Stimulated activated CD4-positive, alpha-beta T cell treated with anti-CD3 and anti-CD28 coated beads, Interleukin-1b, Interleukin-23, amount 100 ng/mL, for 48 hours (primary cell): ENCODE measurements around the gene SH3RF1.
"Not testable (repeated sequence)": the region's sequence is repeated elsewhere in the genome, so short reads cannot be mapped to it uniquely, and the experiment has no call there.

Experiments used
- DNase-seq: peaks from one replicate; pipeline ENCODE4 v3.0.0-alpha.2; 2020

Gene SH3RF1

DNA sequence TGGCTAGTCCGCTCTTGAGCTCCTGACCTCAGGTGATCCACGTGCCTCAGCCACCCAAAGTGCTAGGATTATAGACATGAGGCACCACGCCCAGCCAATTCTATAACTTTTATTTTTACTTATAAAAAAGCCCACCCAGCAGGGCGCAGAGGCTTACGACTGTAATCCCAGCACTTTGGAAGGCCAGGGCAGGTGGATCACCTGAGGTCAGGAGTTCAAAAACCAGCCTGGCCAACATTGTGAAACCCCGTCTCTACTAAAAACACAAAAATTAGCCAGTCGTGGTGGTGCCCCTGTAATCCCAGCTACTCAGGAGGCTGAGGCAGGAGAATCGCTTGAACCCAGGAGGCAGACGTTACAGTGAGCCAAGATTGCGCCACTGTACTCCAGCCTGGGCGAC is 73.5 kb downstream of the SH3RF1 start:
- not testable (repeated sequence) for DNase-seq

DNA sequence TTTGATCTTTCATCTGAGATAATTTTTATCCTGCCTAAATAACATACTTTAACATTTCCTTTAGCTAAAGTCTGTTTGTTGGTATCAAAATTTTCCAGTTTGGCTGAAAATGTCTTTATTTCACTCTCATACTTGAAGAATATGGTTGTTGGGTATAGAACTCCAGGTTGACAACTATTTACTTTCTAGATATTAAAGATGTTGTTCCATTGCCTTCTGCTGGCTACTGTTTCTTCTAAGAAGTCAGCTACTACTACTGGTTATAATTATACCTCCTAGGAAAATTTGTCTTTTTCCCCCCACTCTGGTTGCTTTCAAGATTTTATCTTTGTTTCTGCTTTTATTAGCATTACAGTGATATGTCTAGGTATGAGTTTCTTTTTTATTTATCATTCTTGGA is 75.7 kb downstream of the SH3RF1 start:
- DNase-seq = no peak

DNA sequence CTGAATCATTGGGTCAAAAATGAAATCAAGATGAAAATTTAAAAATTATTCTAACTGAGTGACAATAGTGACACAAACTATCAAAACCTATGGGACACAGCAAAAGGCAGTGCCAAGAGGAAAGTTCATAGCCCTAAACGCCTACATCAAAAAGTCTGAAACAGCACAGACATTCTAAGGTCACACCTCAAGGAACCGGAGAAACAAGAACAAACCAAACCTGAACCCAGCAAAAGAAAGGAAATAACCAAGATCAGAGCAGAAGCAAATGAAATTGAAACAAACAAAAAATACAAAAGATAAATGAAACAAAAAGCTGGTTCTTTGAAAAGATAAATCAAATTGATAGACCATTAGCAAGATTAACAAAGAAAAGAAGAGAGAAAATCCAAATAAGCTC is 80.8 kb downstream of the SH3RF1 start:
- not testable (repeated sequence) for DNase-seq

DNA sequence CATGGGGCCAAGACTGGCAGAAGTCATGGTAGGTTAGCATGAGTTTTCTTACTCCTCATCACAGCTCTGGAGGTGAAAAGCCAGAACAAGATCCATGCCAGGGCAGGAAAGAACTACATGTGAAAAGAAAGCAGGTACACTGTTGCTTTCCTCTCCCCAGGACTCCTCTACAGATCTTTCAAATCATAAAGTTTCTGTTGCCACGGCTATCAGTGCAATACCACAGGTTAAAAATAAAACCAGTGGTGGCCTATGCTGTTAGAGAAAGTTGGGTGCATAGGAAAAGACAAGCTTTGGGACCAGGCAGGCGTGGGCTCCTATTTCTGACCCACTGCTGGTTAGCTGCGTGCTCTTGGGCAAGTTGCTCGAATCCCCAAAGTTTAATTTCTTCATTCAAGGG is 81.4 kb downstream of the SH3RF1 start:
- DNase-seq = no peak

DNA sequence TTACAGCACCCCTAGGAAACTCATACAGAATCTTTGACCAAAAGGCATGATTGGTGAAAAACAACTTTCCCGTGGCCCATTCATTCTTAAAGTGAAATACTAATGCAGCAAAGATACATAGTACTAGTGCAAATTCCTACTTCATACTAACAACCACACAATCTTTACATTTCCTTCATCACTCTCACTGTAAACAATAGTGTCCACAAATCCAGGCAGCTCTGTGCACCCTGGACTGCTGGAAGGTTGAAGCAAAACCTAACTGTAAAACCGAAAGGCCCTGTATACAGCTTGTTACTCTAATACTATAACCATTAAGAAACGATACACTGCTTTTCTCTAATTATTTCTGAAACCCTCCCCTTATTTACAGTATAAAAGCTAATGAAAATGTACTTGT is 82.6 kb downstream of the SH3RF1 start:
- no peak for DNase-seq

DNA sequence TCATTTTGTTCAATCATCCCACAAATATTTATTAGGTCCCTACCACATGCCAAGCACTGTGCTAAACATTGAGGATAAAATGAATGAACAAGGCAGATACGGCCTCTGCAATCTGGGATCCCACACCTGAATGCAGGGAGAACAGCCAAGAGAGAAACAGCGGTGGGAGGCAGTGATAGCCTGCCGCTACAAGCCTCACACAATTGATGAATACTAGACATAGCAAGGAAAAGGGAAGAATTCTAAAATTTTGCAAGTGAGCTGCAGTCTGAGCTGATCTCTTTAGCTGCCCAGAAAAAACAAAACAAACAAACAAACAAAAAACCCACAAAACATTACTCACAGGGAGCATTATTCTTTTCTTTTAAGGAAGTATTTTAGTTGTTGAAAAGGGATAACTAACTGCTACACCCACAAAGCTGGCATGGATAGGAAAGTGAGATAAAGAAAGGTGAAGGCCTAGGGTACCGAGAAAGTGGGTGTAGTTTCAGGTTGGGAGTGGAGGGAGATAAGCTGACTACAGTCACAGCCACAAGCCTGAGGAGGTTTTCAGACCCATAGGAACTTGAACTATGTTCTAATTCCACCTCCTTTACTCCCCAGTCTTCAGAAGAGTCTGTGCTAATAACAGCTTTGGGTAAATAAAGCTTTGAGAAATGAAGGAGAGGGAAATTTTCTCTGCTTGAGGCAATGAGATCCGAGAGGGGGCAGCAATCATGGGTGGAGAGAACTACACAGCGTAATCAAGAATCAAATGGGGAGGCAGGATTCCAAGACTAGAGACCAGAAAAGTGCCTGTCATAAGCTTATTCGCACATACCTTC is 85.4 kb downstream of the SH3RF1 start:
- DNase-seq = no peak

DNA sequence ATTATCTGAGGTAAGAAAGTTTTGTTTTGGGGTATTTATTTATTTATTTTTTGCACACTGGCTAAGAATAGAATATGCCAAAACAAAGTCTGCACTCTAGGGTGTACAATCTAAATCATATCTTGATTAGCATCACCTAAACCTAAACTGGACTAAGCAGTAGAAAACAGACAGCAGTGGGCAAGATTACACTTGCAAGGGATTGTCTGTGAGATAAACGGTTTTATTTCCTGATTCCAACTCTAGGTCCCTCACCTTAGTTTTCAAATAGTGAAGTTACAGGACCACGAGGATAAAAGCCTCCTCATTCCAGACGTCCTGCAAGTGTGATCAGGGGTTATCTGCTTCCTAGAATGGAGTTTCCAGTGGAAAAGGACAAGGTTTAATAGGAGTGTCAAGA is 86.1 kb downstream of the SH3RF1 start:
- no peak for DNase-seq

DNA sequence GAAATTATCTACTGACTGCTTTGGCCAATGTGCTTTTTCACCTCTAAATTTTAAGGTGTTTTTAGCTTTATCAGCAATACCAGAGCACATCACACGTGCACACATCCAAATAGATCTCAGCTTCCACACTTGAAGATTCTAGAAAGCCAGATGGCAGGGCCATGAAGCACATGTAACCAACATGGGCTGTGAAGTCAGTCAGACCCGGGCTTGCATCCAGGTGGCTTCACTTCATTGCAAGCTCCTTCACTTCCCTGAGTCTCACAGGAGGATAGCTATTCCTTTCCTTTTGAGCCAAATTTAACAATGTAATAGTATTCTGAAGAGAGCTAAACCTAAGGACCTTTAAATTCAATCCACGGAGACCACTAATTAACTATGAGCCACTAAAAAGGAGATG is 86.5 kb downstream of the SH3RF1 start:
- no peak for DNase-seq

DNA sequence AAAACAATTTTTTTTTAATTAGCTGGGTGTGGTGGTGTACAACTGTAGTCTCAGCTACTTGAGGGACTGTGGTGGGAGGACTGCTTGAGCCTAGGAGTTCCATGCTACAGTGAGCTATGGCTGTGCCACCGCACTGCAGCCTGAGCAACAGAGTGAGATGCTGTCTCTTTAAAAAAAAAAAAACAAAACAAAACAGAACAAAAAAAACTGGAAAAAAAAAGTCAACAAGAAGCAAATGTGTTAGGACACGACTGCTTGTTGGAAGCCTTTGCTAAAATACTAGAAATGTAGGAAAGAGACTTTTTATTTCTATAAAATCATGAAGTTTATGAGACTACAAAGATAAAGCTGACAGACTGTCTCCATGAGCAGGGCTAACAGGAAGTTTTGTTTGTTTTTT is 87.2 kb downstream of the SH3RF1 start:
- DNase-seq = no peak

DNA sequence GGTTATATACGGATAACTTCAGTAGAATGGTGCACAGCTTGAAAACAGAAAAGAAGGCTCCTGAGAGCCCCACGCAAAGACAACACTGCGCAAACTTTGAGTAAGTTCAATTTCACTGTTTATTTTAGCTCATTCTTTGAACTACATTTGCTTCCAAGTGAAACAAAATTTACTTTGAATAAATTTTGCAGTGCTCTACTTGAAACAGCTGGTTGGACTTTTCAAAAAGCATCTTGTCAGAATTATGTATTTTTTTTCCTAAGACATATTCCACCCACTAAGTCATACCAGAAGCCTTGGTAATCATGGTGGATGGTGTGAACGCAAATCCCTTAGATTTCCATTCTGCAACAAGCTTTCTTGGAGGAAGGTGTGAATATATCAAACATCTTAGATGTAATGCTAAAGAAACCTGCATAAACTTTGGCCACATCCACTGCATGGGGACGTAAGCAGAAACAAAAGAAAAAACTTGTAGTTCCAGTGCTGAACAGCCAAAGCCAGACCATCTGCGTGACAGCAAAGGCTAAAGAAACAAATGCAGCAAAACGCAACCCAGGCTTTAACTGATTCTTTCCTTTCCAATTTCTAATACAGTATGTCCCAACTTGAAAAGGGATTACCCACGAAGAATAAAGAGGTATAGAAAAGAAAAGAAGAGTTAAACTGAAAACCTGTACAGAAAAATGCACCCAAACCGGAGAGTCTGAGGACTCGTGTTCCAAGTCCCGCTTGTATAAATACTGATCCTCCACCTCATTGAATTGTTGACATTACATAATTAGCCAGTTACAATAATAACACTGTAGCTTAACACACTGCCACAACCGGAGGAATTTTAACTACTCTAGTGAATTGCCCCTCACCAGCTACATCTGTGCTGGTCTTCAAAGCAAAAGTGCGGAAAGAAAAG is 90.9 kb downstream of the SH3RF1 start:
- DNase-seq = no peak

DNA sequence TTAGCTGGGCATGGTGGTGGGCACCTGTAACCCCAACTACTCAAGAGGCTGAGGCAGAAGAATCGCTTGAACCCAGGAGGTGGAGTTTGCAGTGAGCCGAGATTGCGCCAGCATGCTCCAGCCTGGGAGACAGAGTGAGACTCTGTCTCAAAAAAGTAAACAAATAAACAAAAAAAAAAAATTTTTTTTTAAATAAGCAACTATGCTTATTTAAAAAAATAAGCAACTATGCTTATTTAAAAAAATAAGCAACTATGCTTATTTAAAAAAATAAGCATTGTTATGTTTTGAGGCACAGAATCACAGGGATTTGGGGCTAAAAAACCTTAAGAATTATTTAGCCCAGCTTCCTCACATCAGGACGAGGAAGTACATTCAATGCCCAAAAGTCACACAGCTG is 92.7 kb downstream of the SH3RF1 start:
- DNase-seq = not testable (repeated sequence)

DNA sequence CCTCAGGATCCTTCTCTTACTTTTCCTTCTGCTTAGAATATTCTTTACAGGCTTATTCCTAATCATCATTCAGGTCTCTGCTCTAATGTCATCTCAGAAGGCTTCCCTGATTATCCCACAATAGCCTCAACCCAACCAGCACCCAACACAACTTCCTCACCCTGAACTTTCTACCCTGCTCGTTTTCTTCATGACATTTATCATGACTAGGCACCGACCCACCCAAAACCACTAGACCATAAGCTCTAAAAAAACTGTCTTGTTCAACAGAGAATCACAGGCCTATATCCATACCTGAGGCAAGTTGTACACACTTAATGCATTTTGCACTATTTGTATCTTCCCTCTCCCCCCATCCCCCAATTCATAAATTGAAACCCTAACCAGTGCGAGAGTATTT is 95.3 kb downstream of the SH3RF1 start:
- no peak for DNase-seq

DNA sequence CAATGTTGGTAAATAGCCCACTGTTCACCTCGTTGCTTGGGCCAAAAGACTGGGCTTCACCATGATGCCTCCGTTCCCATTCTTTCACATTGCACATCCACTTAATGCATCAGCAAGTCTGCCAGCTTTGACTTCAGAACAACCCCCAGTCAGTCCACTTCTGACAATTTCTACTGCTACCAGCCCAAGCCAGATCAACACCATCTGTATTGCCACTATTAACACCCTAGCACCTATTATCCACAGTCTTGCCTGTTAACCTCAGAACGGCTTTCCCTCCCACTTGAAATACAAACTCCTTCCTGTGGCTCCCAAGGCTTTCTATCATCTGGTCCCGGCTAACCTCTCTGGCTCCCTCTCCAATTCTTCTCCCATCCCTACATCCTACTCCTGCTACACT is 95.7 kb downstream of the SH3RF1 start:
- no peak for DNase-seq

DNA sequence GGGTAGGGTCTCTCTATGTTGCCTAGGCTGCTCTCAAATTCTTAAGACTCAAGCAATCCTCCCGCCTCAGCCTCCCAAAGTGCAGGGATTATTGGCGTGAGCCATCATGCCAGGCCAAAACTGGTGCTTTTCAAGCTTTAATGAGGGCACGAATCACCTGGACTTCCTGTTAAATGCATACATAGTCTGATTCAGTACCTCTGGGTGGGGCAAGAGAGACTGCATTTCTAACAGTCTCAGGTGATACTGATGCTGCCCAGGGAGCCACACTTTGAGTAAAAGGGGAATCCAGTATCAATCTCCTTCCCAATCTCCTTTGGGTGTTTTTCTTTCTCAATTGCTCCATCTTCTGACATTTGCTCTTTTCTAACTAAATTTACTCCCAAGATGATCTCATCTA is 96.5 kb downstream of the SH3RF1 start:
- no peak for DNase-seq

DNA sequence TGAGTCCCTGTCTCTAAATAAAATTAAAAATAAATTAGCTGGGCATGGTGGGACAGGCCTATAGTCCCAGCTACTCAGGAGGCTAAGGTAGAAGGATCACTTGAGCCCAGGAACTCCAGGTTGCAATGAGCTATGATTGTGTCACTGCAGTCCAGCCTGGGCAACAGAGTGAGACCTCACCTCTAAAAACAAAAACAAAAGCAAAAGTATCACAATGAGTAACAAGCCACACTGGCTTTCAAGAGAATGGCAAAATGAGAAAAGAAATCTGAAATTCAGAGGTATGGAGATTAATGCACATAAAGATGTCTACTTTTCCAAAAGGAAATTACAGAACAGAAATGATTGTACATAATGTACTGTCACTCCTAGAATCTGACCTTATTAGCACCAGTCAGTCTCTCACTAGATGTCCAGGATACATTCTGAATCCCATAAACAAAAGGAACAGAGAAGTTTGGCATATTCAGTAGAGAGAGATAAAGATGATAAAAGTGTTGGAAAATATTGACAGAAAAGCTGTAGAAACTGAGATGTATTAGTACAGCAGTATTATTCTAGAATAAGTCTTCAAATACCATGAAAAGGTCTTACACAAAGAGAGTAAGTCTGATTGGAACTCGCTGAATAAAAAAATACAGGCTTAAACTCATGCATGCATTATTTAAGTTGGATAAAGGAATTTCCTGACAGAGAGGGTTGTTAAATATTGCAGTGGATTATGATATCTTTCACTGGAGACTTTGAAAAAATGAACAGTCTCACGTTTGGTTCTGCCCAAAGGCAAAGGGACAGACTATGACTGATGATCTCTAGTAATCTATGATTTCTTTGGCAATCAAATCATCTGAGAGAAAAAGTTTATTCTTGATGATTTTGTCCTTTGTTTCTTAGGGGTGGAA is 102.5 kb downstream of the SH3RF1 start:
- no peak for DNase-seq

DNA sequence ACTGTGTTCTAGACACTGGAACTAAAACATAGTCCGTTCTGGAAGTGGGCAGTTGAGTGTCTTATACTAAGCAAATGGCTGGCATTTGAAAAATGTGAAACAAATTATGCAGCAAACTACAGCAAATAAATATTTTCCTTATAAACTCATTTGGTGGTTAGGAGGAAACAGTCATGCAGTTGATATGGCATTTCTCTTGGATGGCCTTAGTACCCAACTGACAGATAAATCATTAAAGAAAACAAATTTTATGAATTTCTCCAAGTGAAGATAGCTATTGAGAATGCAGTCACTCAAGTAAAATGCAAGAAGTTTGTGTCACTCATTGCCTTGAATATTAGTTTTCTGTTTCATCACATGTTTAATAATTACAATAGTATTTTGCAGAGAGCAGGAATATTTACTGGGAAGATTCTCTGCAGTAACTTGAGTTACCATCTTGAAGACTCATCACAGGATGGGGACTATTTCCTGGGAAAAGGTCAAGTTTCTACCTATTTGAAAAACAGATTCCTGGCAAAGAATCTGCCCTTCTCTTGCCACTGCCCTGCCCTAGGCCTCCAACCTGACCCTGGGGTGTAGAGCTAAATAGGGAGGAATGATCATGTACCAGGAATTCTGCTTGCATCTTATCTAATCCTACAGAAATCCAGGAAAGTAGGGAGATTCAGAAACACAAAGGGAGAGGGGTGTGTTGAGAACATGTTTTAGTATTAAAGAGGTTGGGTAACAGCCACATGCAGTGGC is 105.9 kb downstream of the SH3RF1 start:
- no peak for DNase-seq

DNA sequence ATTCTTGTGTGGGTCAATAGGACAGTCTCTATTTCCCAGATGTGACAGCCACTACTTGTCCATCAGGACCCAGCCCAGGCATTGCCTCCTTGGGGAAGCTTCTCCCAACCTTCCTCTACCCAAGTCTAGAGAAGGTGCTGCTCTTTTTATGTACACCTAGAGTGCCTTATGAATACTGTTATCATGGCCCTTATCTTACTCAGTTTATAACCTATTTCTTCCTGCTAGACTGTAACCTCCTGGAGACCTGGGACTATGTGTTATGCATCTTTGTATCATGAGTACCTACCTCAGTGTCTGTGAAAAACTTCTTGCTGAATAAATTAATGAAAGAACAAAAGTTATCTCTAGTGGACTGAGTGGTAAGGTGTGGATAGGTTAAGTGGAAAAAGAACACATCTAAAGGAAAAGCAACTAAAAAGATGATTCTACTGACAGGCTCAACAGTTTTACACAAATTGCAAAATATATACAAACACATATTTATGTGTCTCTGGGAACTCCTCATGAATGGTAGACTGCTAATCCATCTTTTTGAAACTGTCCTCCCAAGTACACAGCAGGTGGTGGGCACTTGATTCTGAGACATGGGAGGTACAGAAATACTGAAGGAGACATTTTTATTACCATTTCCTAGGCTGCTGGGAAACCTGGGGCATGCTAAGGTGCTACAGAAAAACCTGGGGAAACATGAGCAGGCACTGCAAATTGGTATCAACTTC is 106.6 kb downstream of the SH3RF1 start:
- no peak for DNase-seq

DNA sequence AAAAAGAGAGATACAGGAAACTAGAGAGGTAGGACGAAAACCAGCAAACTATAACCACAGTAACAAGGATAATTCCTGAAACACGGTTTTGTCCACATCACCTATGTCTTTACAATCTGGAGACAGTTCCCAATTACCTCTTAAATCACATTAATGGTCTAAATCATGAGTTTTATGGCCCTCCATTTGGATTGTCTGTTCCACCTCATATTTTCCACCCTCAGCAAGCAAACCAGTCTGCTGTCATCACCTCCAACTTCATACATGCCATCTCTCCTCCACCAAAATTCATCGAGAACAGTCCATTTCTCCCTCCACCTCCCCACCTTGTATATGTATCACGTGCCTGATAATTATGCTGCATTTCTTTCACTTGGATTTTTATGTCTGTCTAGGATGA is 107.3 kb downstream of the SH3RF1 start:
- DNase-seq = no peak

DNA sequence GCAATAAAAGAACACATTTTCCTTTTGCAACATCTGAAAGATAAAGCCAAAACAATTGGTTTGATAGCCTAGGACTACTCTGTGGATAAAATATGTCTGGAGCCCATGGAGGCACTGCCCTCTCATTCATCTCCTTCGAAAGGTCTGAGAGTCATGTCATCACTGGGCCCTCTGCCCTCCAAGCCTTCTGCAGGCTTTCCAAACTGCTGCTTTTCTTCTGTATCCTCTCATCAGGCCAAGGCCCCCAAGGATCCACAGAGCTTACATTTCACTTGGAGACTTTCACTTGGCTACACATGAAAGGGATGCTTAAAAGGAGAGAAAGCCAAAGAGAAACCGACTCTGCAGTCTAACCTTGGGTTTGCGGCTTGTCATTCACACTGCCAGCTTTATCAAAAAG is 109.9 kb downstream of the SH3RF1 start:
- no peak for DNase-seq

DNA sequence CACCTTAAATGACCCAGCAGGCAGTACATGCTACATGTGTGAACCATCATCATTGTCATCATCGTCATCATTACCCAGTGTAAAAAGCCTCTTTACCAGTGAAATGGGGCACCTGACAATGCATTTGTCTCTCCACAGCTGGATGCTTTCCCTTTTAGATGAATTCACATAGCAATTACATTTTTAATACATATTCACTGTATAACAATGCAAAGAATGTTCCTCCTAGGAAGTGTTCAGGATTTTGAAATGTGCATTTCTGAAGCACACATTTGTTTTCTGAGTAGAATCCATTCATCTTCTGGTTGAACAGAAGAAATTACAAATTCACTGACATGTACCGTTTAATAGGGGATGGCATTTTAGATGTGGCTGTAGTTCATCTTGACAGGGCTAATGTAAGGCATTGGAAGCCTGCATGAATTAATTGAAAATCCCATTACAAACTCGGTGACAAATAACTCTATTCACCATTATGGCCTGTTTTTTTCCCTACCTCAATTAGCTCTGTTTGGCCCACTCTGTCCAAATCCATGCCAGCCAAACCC is 111.1 kb downstream of the SH3RF1 start:
- DNase-seq = no peak

DNA sequence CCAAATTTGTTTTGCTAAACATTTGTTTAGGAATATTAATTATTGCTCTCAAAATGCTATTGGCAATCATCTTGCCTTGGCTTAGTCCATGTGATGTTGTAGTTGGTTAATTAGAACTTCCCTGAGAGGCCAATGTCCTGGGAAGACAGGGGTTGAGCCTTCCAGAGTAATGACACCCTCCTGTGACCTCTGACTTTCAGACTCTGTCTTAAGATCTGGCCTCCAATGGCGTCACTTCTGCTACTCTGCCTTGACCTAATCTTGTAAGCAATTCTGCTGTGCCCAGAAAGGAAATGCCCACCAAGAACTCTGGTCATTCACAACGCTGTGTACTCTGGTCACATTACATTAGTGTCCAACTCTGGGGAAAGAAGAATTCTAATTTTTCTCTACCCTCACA is 111.9 kb downstream of the SH3RF1 start:
- DNase-seq = no peak
